Muscle layer of colon (tissue), 2 donors: ENCODE data around the gene EPHA6.
"Not testable (repeated sequence)": the region's sequence is repeated elsewhere in the genome, so short reads cannot be mapped to it uniquely, and the experiment has no call there.

Source experiments
- H3K27ac ChIP-seq: one replicate; pipeline ENCODE4 v1.7.0; 2013; ENCODE audit warnings: low read depth, mild to moderate bottlenecking, low read length, moderate library complexity
- H3K27me3 ChIP-seq, 2 donors: one replicate each; pipeline ENCODE4 v1.7.0; 2013; ENCODE audit warnings: low read length in 2 of 2, mild to moderate bottlenecking in 2 of 2; ENCODE audit not compliant: insufficient read depth in 2 of 2, control insufficient read depth in 1 of 2
- H3K36me3 ChIP-seq: one replicate; pipeline ENCODE4 v1.7.0; 2013; ENCODE audit warnings: mild to moderate bottlenecking, low read length; ENCODE audit not compliant: insufficient read depth
- H3K4me1 ChIP-seq: one replicate; pipeline ENCODE4 v1.7.0; 2013; ENCODE audit warnings: mild to moderate bottlenecking, low read length; ENCODE audit not compliant: insufficient read depth
- H3K4me3 ChIP-seq, 2 donors: one replicate each; pipeline ENCODE4 v1.7.0; 2013; ENCODE audit warnings: low read length in 2 of 2, low read depth in 1 of 2, mild to moderate bottlenecking in 1 of 2, moderate library complexity in 1 of 2
- H3K9ac ChIP-seq: one replicate; pipeline ENCODE4 v1.7.0; 2013; ENCODE audit warnings: low read length
- H3K9me3 ChIP-seq: one replicate; pipeline ENCODE4 v1.7.0; 2013; ENCODE audit warnings: mild to moderate bottlenecking, low read length
- donor health status: abdominal sarcoma.
- donor health status: Adenocarcinoma of cecum.

Gene EPHA6

GRCh38 chr3:97245201-97245910, 431.0 kb downstream of the EPHA6 start:
- H3K27ac ChIP-seq = no peak overlapping the region
- no peaks in the 10 kb centered on the region for H3K36me3 ChIP-seq
- H3K4me1 ChIP-seq = peaks cover 7% of the 10 kb centered on the region
- no peak overlapping the region for H3K4me3 ChIP-seq
- no peak overlapping the region for H3K9ac ChIP-seq
- H3K27me3 ChIP-seq = no peaks in the 10 kb centered on the region
- no peaks in the 10 kb centered on the region for H3K9me3 ChIP-seq

DNA sequence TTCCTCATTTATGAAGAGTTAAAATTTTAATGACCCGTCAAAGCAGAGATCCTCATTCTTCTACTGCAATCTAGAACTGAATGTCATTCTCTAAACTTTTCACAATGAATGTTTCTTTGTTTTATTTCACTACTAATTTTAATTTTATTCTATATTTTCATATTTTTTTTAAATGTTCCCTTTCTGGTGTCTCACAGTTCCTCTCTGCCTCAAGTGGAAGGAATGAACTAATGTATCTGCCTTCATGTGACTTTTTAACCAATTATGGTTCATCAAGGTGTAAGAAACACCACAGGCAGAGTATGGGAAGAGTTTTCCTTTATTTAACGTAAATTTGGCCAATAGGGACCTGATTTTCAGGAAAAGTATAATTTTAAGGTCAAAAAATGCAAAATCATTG, 441.7 kb downstream of the EPHA6 start:
- H3K4me3 ChIP-seq = no peak overlapping the region
- H3K9me3 ChIP-seq = no peaks in the 10 kb centered on the region
- no peaks in the 10 kb centered on the region for H3K4me1 ChIP-seq
- H3K27ac ChIP-seq = no peak overlapping the region
- no peaks in the 10 kb centered on the region for H3K36me3 ChIP-seq
- H3K27me3 ChIP-seq = no peaks in the 10 kb centered on the region
- H3K9ac ChIP-seq = no peak overlapping the region

DNA sequence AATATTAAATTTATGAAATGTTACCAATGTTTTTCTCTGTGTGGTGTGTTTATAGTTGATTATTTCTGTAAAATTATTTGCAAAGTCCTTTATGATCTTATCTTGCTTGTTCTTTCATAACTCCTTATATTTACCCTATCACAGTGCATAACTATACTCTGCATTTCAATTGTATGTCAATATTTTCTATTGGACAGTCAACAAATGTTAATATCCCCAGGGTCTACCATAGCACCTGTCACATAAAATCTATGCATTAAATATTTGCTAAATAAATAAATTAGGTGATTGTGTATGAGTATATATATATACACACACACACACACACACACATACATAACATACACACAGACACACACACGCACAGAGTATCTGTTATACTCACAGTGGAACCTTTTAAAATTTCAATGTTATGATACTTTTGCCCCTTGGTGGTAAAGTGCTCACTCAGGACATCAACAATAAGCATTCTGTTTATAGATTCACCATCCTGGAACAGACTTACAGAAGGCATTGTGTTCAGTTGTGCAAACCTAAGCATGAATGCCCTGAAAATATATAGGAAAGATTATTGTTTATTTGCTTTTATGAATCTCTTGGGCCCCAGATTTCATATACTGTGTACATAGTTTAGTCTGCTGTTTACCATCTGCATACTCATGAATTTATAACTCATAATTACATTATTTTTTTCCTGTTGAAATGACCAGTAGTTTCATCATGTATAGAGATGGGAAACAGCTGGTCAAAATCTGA, 443.7 kb downstream of the EPHA6 start:
- H3K27me3 ChIP-seq = no peaks in the 10 kb centered on the region
- H3K4me1 ChIP-seq = no peaks in the 10 kb centered on the region
- no peak overlapping the region for H3K4me3 ChIP-seq
- no peaks in the 10 kb centered on the region for H3K36me3 ChIP-seq
- no peak overlapping the region for H3K9ac ChIP-seq
- H3K27ac ChIP-seq = no peak overlapping the region
- H3K9me3 ChIP-seq = no peaks in the 10 kb centered on the region

DNA sequence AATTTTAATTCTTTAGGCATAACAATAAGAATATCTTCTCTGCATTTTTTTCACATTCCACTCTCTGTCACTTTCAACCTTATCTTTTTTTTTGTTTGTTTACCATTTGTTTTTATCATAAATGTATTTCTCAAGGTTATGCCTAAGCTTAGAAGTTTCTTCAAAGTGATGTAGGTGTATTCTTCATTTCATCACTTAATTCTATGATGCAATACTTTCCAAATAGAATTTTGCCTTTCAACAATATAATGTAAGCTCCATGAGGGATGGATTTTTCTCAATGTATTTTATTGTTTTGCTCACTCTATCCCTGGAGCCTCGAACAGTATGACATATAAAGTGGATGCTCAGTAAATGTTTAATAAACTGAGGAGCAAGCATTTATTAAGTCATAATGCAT, 444.9 kb downstream of the EPHA6 start:
- Histone ChIP-seq H3K9me3 (no peaks in the 10 kb centered on the region), H3K9ac (no peak overlapping the region), H3K27ac (no peak overlapping the region), H3K27me3 (no peaks in the 10 kb centered on the region), H3K4me1 (no peaks in the 10 kb centered on the region), H3K36me3 (no peaks in the 10 kb centered on the region), H3K4me3 (no peak overlapping the region)

GRCh38 chr3:97264180-97264579, 449.8 kb downstream of the EPHA6 start:
- Histone ChIP-seq H3K9ac (no peak overlapping the region), H3K4me1 (no peaks in the 10 kb centered on the region), H3K27ac (no peak overlapping the region)

GRCh38 chr3:97265237-97266005, 451.0 kb downstream of the EPHA6 start:
- H3K9ac ChIP-seq = no peak overlapping the region
- no peaks in the 10 kb centered on the region for H3K9me3 ChIP-seq
- no peaks in the 10 kb centered on the region for H3K27me3 ChIP-seq
- H3K4me1 ChIP-seq = no peaks in the 10 kb centered on the region
- no peaks in the 10 kb centered on the region for H3K36me3 ChIP-seq
- H3K4me3 ChIP-seq = no peak overlapping the region
- no peak overlapping the region for H3K27ac ChIP-seq

More at GRCh38 chr3:97264180-97264579, 449.8 kb downstream of the EPHA6 start:
- Histone ChIP-seq H3K9me3 (no peaks in the 10 kb centered on the region), H3K27me3 (no peaks in the 10 kb centered on the region), H3K4me3 (no peak overlapping the region), H3K36me3 (no peaks in the 10 kb centered on the region)

DNA sequence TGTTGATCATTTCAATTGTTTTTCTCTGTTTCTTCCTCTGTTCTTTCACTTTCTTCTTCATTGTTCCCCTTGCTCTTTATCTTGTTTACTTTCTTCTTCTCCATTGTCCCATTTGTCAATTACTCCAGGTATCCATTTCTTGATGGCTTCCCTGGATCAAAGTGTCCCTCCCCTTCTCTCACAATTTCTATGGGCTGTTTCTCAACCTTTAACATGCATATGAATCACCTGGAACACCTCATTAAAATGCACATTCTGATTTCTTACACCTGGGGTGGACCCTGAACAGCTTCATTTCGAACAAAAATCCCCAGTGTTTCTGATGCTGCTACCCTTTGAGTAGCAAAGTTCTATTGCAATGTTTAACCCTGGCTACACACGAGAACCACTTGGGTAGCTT, 454.8 kb downstream of the EPHA6 start:
- H3K4me3 ChIP-seq = no peak overlapping the region
- H3K9ac ChIP-seq = no peak overlapping the region
- no peaks in the 10 kb centered on the region for H3K9me3 ChIP-seq
- H3K4me1 ChIP-seq = no peaks in the 10 kb centered on the region
- no peaks in the 10 kb centered on the region for H3K36me3 ChIP-seq
- no peaks in the 10 kb centered on the region for H3K27me3 ChIP-seq
- no peak overlapping the region for H3K27ac ChIP-seq

- H3K9me3 ChIP-seq, H3K4me3 ChIP-seq, H3K36me3 ChIP-seq, H3K9ac ChIP-seq, H3K27me3 ChIP-seq, H3K4me1 ChIP-seq, H3K27ac ChIP-seq: not testable (repeated sequence)
Observed at GRCh38 chr3:97276879-97277550, 462.6 kb downstream of the EPHA6 start.

- no peak overlapping the region for H3K27ac ChIP-seq
- H3K9ac ChIP-seq = no peak overlapping the region
- H3K27me3 ChIP-seq = no peaks in the 10 kb centered on the region
- H3K9me3 ChIP-seq = no peaks in the 10 kb centered on the region
- no peaks in the 10 kb centered on the region for H3K36me3 ChIP-seq
- no peak overlapping the region for H3K4me3 ChIP-seq
- H3K4me1 ChIP-seq = no peaks in the 10 kb centered on the region
Observed at GRCh38 chr3:97277708-97278107, 463.3 kb downstream of the EPHA6 start.

DNA sequence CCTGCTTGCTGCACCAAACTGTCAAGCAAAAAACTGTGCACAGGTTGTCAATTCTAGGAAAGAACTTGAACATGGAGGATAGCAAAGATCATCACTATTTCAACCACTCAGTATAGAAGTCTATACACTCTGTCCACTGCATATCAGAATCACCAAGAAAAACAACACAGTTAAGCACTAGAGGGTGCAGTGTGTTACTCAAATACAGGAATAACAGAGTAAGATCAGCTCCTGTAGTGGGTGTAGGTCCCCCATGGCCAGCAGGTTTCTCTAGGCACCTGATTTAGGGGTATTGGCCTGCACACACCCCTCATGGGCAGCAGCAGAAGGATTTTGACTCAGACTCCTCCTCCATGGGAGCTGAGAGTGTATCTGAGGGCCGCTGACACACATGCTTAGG, 464.1 kb downstream of the EPHA6 start:
- H3K4me1 ChIP-seq = no peaks in the 10 kb centered on the region
- H3K27ac ChIP-seq = no peak overlapping the region
- H3K4me3 ChIP-seq = no peak overlapping the region
- no peaks in the 10 kb centered on the region for H3K9me3 ChIP-seq
- no peaks in the 10 kb centered on the region for H3K36me3 ChIP-seq
- no peak overlapping the region for H3K9ac ChIP-seq
- no peaks in the 10 kb centered on the region for H3K27me3 ChIP-seq

- Histone ChIP-seq H3K36me3 (no peaks in the 10 kb centered on the region), H3K4me3 (no peak overlapping the region)
Observed at GRCh38 chr3:97291901-97292300, 477.5 kb downstream of the EPHA6 start.

More at GRCh38 chr3:97291901-97292300, 477.5 kb downstream of the EPHA6 start:
- Histone ChIP-seq H3K4me1 (no peaks in the 10 kb centered on the region), H3K9me3 (no peaks in the 10 kb centered on the region), H3K27ac (no peak overlapping the region), H3K9ac (no peak overlapping the region), H3K27me3 (no peaks in the 10 kb centered on the region)
